ENCODE results near the gene ATXN7L3.
"Not testable (repeated sequence)": the region's sequence is repeated elsewhere in the genome, so short reads cannot be mapped to it uniquely, and the experiment has no call there.

Gene ATXN7L3

GRCh38 chr17:44241106-44241624 is 41.5 kb upstream of the ATXN7L3 start:
- H2AFZ ChIP-seq (ENCODE audit: low read length) = no peak overlapping the region
- H3K4me3 ChIP-seq (ENCODE audit: low read depth, low read length, poor library complexity, severe bottlenecking) = no peak overlapping the region

GRCh38 chr17:44237886-44238285 is 38.2 kb upstream of the ATXN7L3 start:
- H3K4me2 ChIP-seq (ENCODE audit: low read length); H3K27ac ChIP-seq (ENCODE audit: low read depth, low read length, poor library complexity, severe bottlenecking); H3K9ac ChIP-seq (ENCODE audit: low read length); H3K4me3 ChIP-seq (ENCODE audit: low read depth, low read length, poor library complexity, severe bottlenecking); H2AFZ ChIP-seq (ENCODE audit: low read length); H3K4me1 ChIP-seq (ENCODE audit: insufficient read depth, low read length, severe bottlenecking); H3K79me2 ChIP-seq (ENCODE audit: insufficient read depth, low read length); H3K9me2 ChIP-seq (ENCODE audit: low read depth, low read length); H3K27me3 ChIP-seq (ENCODE audit: insufficient read depth, low read length); H3K36me3 ChIP-seq (ENCODE audit: insufficient read depth, low read length); H3K9me3 ChIP-seq (ENCODE audit: low read length); H4K20me1 ChIP-seq (ENCODE audit: insufficient read depth, low read length); H3F3A ChIP-seq (ENCODE audit: insufficient read depth, low read length): not testable (repeated sequence)

More at GRCh38 chr17:44241106-44241624, 41.5 kb upstream of the ATXN7L3 start:
- Histone ChIP-seq H3K9me3 (ENCODE audit: low read length) (no peaks in the 10 kb centered on the region), H3F3A (ENCODE audit: insufficient read depth, low read length) (no peaks in the 10 kb centered on the region), H4K20me1 (ENCODE audit: insufficient read depth, low read length) (no peaks in the 10 kb centered on the region), H3K9ac (ENCODE audit: low read length) (no peak overlapping the region), H3K4me2 (ENCODE audit: low read length) (no peak overlapping the region), H3K27ac (ENCODE audit: low read depth, low read length, poor library complexity, severe bottlenecking) (no peak overlapping the region), H3K4me1 (ENCODE audit: insufficient read depth, low read length, severe bottlenecking) (no peaks in the 10 kb centered on the region), H3K79me2 (ENCODE audit: insufficient read depth, low read length) (no peaks in the 10 kb centered on the region), H3K36me3 (ENCODE audit: insufficient read depth, low read length) (no peaks in the 10 kb centered on the region), H3K9me2 (ENCODE audit: low read depth, low read length) (no peaks in the 10 kb centered on the region), H3K27me3 (ENCODE audit: insufficient read depth, low read length) (peaks cover 8% of the 10 kb centered on the region; the same call in 1 of the 2 replicates)
- TF ChIP-seq CTCF (IDR thresholded peaks at IDR 0.05; ENCODE audit: low read length) (no peak), EZH2 (IDR thresholded peaks at IDR 0.05; ENCODE audit: borderline replicate concordance, low read length) (no peak)

DNA sequence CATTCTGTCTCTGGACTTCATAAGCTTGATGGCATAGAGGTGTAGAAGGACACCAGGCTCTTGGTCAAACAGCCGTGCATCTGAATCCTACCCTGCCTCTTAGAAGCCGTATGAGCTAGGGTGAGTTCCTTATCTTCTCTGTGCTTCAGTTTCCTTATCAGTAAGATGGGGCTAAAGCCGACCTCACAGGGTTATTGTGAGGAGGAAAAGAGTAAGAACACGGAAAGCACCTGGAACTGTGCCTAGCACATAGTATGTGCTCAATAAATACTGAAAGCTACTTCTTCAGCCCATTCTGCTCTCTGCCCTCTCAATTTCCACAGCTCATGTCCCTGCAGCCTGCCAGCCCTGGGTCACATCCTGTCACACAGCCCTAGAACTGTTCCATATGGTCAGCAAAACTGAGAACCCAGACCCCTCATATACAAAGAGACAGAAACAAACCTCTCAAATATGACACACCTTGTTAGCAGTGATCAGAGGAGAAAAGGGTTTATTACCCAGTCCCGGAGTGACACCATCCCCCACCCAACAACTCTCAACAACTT is 36.8 kb upstream of the ATXN7L3 start:
- TF ChIP-seq CTCF (IDR thresholded peaks at IDR 0.05; ENCODE audit: low read length) (no peak), EZH2 (IDR thresholded peaks at IDR 0.05; ENCODE audit: borderline replicate concordance, low read length) (no peak)
- no peaks in the 10 kb centered on the region for H3F3A ChIP-seq (ENCODE audit: insufficient read depth, low read length)

DNA sequence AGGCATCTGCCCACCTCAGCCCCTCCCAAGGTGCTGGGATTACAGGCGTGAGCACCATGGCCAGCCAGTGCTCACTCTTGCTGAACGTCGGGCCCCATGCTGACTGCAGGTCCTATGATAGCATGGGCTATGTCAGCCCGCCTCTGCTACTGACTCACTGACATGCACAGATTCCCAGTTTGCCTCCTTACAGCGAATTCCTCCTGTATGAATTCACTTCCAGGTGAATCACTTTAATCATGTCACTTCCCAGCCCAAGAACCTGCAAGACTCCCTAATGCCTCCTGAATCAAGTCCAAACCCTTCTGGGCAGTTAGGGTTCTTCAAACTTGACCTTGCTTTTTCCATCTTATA is 35.9 kb upstream of the ATXN7L3 start:
- H3K27ac ChIP-seq (ENCODE audit: low read depth, low read length, poor library complexity, severe bottlenecking) = no peak overlapping the region
- no peak overlapping the region for H3K4me3 ChIP-seq (ENCODE audit: low read depth, low read length, poor library complexity, severe bottlenecking)
- no peaks in the 10 kb centered on the region for H3K9me3 ChIP-seq (ENCODE audit: low read length)
- H2AFZ ChIP-seq (ENCODE audit: low read length) = no peak overlapping the region
- no peak for TF ChIP-seq EZH2 (IDR thresholded peaks at IDR 0.05; ENCODE audit: borderline replicate concordance, low read length)
- TF ChIP-seq CTCF (IDR thresholded peaks at IDR 0.05; ENCODE audit: low read length) = no peak
- no peaks in the 10 kb centered on the region for H3K36me3 ChIP-seq (ENCODE audit: insufficient read depth, low read length)
- no peaks in the 10 kb centered on the region for H3K79me2 ChIP-seq (ENCODE audit: insufficient read depth, low read length)
- no peaks in the 10 kb centered on the region for H3F3A ChIP-seq (ENCODE audit: insufficient read depth, low read length)
- H4K20me1 ChIP-seq (ENCODE audit: insufficient read depth, low read length) = no peaks in the 10 kb centered on the region
- H3K9me2 ChIP-seq (ENCODE audit: low read depth, low read length) = no peaks in the 10 kb centered on the region
- no peak overlapping the region for H3K9ac ChIP-seq (ENCODE audit: low read length)
- H3K27me3 ChIP-seq (ENCODE audit: insufficient read depth, low read length) = peaks cover 8% of the 10 kb centered on the region; the same call in 1 of the 2 replicates
- H3K4me1 ChIP-seq (ENCODE audit: insufficient read depth, low read length, severe bottlenecking) = no peaks in the 10 kb centered on the region
- H3K4me2 ChIP-seq (ENCODE audit: low read length) = no peak overlapping the region

More for the DNA sequence above, 36.8 kb upstream of the ATXN7L3 start:
- no peaks in the 10 kb centered on the region for H3K36me3 ChIP-seq (ENCODE audit: insufficient read depth, low read length)
- no peak overlapping the region for H3K9ac ChIP-seq (ENCODE audit: low read length)
- H3K4me3 ChIP-seq (ENCODE audit: low read depth, low read length, poor library complexity, severe bottlenecking) = no peak overlapping the region
- peaks cover 8% of the 10 kb centered on the region; the same call in 1 of the 2 replicates for H3K27me3 ChIP-seq (ENCODE audit: insufficient read depth, low read length)
- no peak overlapping the region for H2AFZ ChIP-seq (ENCODE audit: low read length)
- H3K9me2 ChIP-seq (ENCODE audit: low read depth, low read length) = no peaks in the 10 kb centered on the region
- no peak overlapping the region for H3K27ac ChIP-seq (ENCODE audit: low read depth, low read length, poor library complexity, severe bottlenecking)
- no peaks in the 10 kb centered on the region for H4K20me1 ChIP-seq (ENCODE audit: insufficient read depth, low read length)
- no peaks in the 10 kb centered on the region for H3K79me2 ChIP-seq (ENCODE audit: insufficient read depth, low read length)
- no peaks in the 10 kb centered on the region for H3K4me1 ChIP-seq (ENCODE audit: insufficient read depth, low read length, severe bottlenecking)
- no peak overlapping the region for H3K4me2 ChIP-seq (ENCODE audit: low read length)
- no peaks in the 10 kb centered on the region for H3K9me3 ChIP-seq (ENCODE audit: low read length)
